H1 (cell line): ENCODE results near the gene TAGLN2.

Experiments used
- ATF2 ChIP-seq: IDR thresholded peaks from 2 replicates; pipeline ENCODE4 v1.6.1; 2012; ENCODE audit warnings: low read length, inconsistent platforms
- CHD2 ChIP-seq: IDR thresholded peaks from 2 replicates; pipeline ENCODE4 v1.6.1; 2012; ENCODE audit warnings: low read length, improper control_type of control experiment
- CREB1 ChIP-seq: IDR thresholded peaks from 2 replicates; pipeline ENCODE4 v1.6.1; 2012; ENCODE audit warnings: inconsistent platforms
- CTCF ChIP-seq, 3 experiments: IDR thresholded peaks; 1 replicate in 2 of 3; 2 replicates in 1 of 3; pipeline versions ENCODE4 v1.5.1 to v1.6.1; 2011; ENCODE audit warnings: low read length in 3 of 3, mild to moderate bottlenecking in 3 of 3, inconsistent platforms in 2 of 3, low read depth in 1 of 3, moderate library complexity in 1 of 3; ENCODE audit not compliant: insufficient read depth in 1 of 3; ENCODE audit errors: control extremely low read depth in 1 of 3
- GABPA ChIP-seq: IDR thresholded peaks from 2 replicates; pipeline ENCODE4 v1.6.1; 2011; ENCODE audit warnings: mild to moderate bottlenecking, low read length, moderate library complexity, borderline replicate concordance; ENCODE audit not compliant: insufficient read depth
- POLR2A ChIP-seq, 2 experiments: IDR thresholded peaks; 1 replicate in 1 of 2; 2 replicates in 1 of 2; pipeline ENCODE4 v1.6.1; 2011; ENCODE audit warnings: low read depth in 2 of 2, low read length in 2 of 2, mild to moderate bottlenecking in 2 of 2; ENCODE audit errors: control extremely low read depth in 1 of 2
- RBBP5 ChIP-seq: IDR thresholded peaks from 2 replicates; pipeline ENCODE4 v1.7.1; 2012; ENCODE audit warnings: low read depth, mild to moderate bottlenecking, inconsistent platforms, low read length, moderate library complexity, borderline replicate concordance

GRCh38 chr1:159945483-159946241, 20.4 kb upstream of the TAGLN2 start, which contains the start of gene IGSF9:
- peak; percentile 19 to 79 for TF ChIP-seq POLR2A (IDR thresholded peaks at IDR 0.05; ENCODE audit: control extremely low read depth in 1 of 2, low read depth in 2 of 2, low read length in 2 of 2)
- TF ChIP-seq CTCF (IDR thresholded peaks at IDR 0.05; ENCODE audit: control extremely low read depth in 1 of 3, insufficient read depth in 1 of 3, low read depth in 1 of 3, low read length in 3 of 3), result peak; percentile 27 to 41 (median 40)
- no peak for TF ChIP-seq ATF2
- TF ChIP-seq CREB1, result 0 out of 2 replicates have a peak, but pooled peaks have one; percentile 60
- TF ChIP-seq RBBP5, result peak; percentile 84
- TF ChIP-seq GABPA, result no peak
- 0 out of 2 replicates have a peak, but pooled peaks have one; percentile 15 for TF ChIP-seq CHD2
